ENCODE data around the gene UBTD2. TPM values are rescaled to one million over a fixed set of nuclear protein-coding genes. Genes with fewer than 3 reads are reported as not detected.

UBTD2 gene
- polyA plus RNA-seq, 1 donor from 2014 or later: 89.9 TPM

DNA sequence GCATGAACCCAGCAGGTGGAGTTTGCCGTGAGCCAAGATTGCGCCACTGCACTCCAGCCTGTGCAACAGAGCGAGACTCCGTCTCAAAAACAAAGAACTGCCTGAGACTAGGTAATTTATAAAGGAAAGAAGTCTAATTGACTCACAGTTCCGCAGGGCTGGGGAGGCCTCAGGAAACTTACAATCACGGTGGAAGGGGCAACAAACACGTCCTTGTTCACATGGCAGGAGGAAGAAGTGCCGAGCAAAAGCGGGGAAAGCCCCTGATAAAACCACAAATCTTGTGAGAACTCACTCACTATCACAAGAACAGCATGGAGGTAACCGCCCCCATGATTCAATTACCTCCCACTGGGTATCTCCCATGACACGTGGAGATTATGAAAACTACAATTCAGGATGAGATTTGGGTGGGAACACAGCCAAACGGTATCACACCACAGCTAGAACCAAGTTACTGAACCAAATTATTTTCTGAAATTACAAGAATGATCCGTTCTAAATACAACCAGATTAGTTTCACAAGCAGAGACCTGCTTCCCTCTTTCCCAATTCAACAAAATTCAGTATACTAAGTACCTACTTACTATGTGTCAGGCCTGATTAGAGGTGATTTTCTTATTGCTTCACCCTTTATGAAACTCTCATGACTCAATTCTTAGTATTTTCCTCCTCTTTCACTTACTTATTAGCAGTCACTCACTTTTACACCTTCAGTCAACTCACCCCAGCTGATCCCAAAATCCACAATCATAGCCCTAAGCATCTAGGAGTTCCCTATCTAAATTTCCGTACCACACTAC lies 8.4 kb downstream of the UBTD2 start:
- TF ChIP-seq POLR2AphosphoS5 (IDR thresholded peaks at IDR 0.05): no peak
- TF ChIP-seq MXI1 (conservative IDR thresholded peaks at IDR 0.05; ENCODE audit: poor library complexity, severe bottlenecking): no peak
- TF ChIP-seq CTCF (IDR thresholded peaks at IDR 0.05; ENCODE audit: poor library complexity, severe bottlenecking): no peak
- no peak for TF ChIP-seq RAD21 (conservative IDR thresholded peaks at IDR 0.05)
- no peak for TF ChIP-seq SMC3 (conservative IDR thresholded peaks at IDR 0.05; ENCODE audit: poor library complexity)
- no peak for TF ChIP-seq TAF1 (IDR thresholded peaks at IDR 0.05; ENCODE audit: low read depth)
- TF ChIP-seq, protein P1, sequence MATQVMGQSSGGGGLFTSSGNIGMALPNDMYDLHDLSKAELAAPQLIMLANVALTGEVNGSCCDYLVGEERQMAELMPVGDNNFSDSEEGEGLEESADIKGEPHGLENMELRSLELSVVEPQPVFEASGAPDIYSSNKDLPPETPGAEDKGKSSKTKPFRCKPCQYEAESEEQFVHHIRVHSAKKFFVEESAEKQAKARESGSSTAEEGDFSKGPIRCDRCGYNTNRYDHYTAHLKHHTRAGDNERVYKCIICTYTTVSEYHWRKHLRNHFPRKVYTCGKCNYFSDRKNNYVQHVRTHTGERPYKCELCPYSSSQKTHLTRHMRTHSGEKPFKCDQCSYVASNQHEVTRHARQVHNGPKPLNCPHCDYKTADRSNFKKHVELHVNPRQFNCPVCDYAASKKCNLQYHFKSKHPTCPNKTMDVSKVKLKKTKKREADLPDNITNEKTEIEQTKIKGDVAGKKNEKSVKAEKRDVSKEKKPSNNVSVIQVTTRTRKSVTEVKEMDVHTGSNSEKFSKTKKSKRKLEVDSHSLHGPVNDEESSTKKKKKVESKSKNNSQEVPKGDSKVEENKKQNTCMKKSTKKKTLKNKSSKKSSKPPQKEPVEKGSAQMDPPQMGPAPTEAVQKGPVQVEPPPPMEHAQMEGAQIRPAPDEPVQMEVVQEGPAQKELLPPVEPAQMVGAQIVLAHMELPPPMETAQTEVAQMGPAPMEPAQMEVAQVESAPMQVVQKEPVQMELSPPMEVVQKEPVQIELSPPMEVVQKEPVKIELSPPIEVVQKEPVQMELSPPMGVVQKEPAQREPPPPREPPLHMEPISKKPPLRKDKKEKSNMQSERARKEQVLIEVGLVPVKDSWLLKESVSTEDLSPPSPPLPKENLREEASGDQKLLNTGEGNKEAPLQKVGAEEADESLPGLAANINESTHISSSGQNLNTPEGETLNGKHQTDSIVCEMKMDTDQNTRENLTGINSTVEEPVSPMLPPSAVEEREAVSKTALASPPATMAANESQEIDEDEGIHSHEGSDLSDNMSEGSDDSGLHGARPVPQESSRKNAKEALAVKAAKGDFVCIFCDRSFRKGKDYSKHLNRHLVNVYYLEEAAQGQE (IDR thresholded peaks at IDR 0.05; ENCODE audit: borderline replicate concordance): no peak
- no peak for TF ChIP-seq EP300 (conservative IDR thresholded peaks at IDR 0.05; ENCODE audit: poor library complexity, severe bottlenecking)
- no peak for TF ChIP-seq EZH2 (IDR thresholded peaks at IDR 0.05; ENCODE audit: borderline replicate concordance, insufficient read depth, low read length, poor library complexity, severe bottlenecking)
- no peaks in the 10 kb centered on the region for H3K27me3 ChIP-seq (ENCODE audit: insufficient read depth, low read depth, low read length)
- no peaks in the 10 kb centered on the region for H3K9me3 ChIP-seq (ENCODE audit: low read length)

DNA sequence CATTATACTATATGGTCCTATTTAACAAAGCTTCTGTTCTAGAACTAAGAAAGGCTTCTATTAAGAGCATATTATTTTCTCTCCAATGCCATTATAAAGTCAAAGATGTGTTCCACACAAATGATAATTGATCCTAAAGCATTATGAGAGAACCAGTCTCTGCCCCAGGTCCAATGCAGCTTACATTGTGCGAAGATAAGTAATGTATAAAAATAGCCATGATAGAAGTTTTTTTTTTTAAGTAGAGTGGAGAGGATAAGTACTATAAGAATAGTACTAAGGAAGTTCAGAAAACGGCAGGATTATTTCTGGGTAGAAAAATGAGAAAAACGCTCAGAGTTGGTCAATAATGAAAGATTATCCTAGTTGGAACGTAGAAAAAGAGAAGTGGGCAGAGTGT lies 15.6 kb downstream of the UBTD2 start:
- no peaks in the 10 kb centered on the region for H3K9me3 ChIP-seq (ENCODE audit: low read length)
- H3K27me3 ChIP-seq (ENCODE audit: insufficient read depth, low read depth, low read length): no peaks in the 10 kb centered on the region
- no peak overlapping the region for H3K4me3 ChIP-seq (ENCODE audit: low read length)
- no peaks in the 10 kb centered on the region for H3K36me3 ChIP-seq (ENCODE audit: insufficient read depth, low read length)
- H3K79me2 ChIP-seq (replicated peaks; ENCODE audit: insufficient read depth, low read length): peaks cover 89% of the 10 kb centered on the region
- TF ChIP-seq RAD21 (conservative IDR thresholded peaks at IDR 0.05) (no peak), MXI1 (conservative IDR thresholded peaks at IDR 0.05; ENCODE audit: poor library complexity, severe bottlenecking) (no peak), SMC3 (conservative IDR thresholded peaks at IDR 0.05; ENCODE audit: poor library complexity) (no peak), EZH2 (IDR thresholded peaks at IDR 0.05; ENCODE audit: borderline replicate concordance, insufficient read depth, low read length, poor library complexity, severe bottlenecking) (no peak), POLR2AphosphoS5 (IDR thresholded peaks at IDR 0.05) (no peak), TAF1 (IDR thresholded peaks at IDR 0.05; ENCODE audit: low read depth) (no peak), EP300 (conservative IDR thresholded peaks at IDR 0.05; ENCODE audit: poor library complexity, severe bottlenecking) (no peak), CTCF (IDR thresholded peaks at IDR 0.05; ENCODE audit: poor library complexity, severe bottlenecking) (no peak)
- TF ChIP-seq, protein P1 (IDR thresholded peaks at IDR 0.05; ENCODE audit: borderline replicate concordance): no peak
- H3K9ac ChIP-seq (ENCODE audit: low read length): no peak overlapping the region
- no peaks in the 10 kb centered on the region for H3K9me2 ChIP-seq (ENCODE audit: insufficient read depth, low read length)
- H2AFZ ChIP-seq (ENCODE audit: low read depth, low read length): no peak overlapping the region
- H3K4me2 ChIP-seq (ENCODE audit: low read length): no peak overlapping the region
- H4K20me1 ChIP-seq (ENCODE audit: insufficient read depth): no peaks in the 10 kb centered on the region
- no peaks in the 10 kb centered on the region for H3F3A ChIP-seq (ENCODE audit: insufficient read depth, low read length, poor library complexity, severe bottlenecking)
- H3K27ac ChIP-seq (ENCODE audit: low read length): no peak overlapping the region

More for the DNA sequence above, 8.4 kb downstream of the UBTD2 start:
- H3K36me3 ChIP-seq (ENCODE audit: insufficient read depth, low read length): no peaks in the 10 kb centered on the region
- no peak overlapping the region for H3K27ac ChIP-seq (ENCODE audit: low read length)
- H3K4me3 ChIP-seq (ENCODE audit: low read length): no peak overlapping the region
- H4K20me1 ChIP-seq (ENCODE audit: insufficient read depth): no peaks in the 10 kb centered on the region
- H3F3A ChIP-seq (ENCODE audit: insufficient read depth, low read length, poor library complexity, severe bottlenecking): no peaks in the 10 kb centered on the region
- H3K9ac ChIP-seq (ENCODE audit: low read length): no peak overlapping the region
- peaks cover 92% of the 10 kb centered on the region for H3K79me2 ChIP-seq (replicated peaks; ENCODE audit: insufficient read depth, low read length)
- H2AFZ ChIP-seq (ENCODE audit: low read depth, low read length): no peak overlapping the region
- H3K9me2 ChIP-seq (ENCODE audit: insufficient read depth, low read length): no peaks in the 10 kb centered on the region
- no peak overlapping the region for H3K4me2 ChIP-seq (ENCODE audit: low read length)
